HG03565 (cell line): ENCODE data around the gene SNRNP70.

ENCODE experiments used
- ATAC-seq: cut with Tn5 transposase; IDR thresholded peaks from one replicate; pipeline ENCODE4 v1.9.1; 2021; ENCODE audit warnings: mild to moderate bottlenecking, moderate library complexity; ENCODE audit not compliant: unreplicated experiment

The SNRNP70 gene

GRCh38 chr19:49097453-49098288 is 12.4 kb downstream of the SNRNP70 start:
- ATAC-seq: no peak

DNA sequence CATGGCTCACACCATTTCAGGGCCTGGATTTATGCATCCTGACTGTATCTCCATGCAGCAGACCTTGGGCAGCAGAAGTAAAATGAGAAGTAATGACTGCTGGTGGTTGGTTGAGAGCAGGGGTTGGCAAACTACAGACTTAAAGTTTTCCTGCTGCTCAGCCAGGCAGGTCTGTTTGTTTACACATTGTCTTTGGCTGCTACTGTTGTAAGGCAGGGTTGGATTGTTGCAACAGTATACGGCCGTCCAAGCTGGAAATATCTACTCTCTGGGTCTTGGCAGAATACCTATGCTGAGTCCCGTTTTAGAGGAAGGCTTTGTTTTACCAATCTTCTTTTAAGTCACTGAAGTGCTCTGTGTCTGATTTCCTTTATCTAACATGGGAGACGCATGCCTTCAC is 13.5 kb downstream of the SNRNP70 start:
- no peak for ATAC-seq

- no peak for ATAC-seq
These were observed 15.9 kb downstream of the SNRNP70 start for GRCh38 chr19:49101160-49101559.

DNA sequence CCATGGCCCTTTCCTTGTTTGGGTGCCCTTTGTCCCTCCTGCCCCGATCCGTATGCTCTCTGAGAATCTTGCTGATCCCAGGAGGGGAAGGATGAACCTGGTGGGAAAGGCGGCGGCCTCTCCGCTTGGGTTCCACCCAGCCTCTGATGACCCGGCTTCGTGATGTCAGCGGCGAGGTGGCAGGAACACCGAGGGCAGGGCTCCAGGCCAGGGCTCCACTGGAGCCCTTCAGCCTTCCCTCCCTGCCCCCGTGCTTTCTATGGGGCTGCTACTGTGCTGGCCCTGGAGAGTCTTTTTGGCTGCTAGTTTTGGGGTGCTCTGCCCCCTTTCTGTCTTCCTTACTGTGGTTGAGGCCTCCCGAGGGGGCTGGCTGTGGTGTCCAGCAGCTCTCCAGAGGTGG is 17.1 kb downstream of the SNRNP70 start:
- ATAC-seq: no peak

DNA sequence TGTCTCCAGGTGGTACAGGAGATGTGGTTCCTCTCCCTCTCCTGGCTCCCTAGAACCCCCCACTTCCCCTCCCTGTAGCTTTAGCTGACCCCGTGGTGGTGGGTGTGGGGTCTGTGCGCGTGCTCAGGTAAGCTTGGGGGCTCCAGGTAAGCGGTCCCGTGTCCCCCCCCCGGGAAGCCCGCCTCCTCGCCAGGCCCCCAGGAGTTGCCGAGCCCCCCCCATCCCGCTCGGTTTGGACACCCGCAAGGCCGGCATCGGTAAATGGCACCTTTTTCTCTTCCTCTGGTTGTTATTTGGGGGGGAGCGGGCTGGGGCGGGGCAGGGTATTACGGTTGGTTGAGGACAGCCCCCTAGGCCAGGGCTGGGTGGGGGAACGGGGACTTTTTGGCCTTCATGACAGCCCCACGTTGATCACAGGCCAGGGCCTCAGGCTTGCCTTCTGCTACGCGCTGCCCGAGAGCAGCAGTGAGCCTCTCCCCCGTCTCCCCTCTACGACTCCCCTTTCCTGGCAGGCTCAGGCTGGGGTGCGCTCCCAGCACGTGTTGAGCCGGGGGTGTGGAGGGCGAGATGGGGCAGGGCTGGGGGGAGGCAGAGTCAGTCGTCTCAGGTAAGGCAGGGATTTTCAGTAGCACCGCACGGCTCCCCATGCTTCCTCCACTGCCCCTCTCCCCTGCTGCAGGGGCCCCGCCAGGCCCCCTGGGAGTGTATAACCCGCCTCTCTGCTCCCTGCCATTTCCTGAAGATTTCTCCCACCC is 18.3 kb downstream of the SNRNP70 start:
- no peak for ATAC-seq

DNA sequence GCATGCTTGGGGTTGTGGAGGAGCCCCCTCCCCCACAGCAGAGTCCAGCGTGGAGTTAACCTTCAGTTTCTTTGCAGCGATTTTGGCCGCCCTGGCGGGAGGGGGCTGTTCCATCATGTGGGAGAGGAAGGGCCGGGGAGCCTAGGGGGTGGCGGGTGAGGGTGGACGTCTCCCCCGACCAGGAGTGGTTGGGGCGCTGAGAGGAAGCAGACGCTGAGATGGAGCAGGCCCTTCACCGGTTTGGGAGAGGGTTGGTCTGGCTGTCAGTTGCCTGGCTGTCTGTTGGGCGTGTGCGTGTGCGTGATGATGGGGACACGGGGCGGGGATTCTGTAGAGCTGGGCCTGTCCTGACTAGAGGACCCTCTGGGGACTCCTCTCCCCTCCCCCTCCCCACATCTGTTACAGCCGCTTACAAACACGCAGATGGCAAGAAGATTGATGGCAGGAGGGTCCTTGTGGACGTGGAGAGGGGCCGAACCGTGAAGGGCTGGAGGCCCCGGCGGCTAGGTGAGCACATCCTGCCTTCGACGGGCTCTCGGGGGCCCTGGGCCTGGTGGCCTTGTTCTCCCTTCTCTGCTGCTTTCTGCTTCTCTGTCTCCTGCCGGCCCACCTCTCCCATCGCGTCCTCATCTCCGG is 19.1 kb downstream of the SNRNP70 start:
- ATAC-seq: no peak

DNA sequence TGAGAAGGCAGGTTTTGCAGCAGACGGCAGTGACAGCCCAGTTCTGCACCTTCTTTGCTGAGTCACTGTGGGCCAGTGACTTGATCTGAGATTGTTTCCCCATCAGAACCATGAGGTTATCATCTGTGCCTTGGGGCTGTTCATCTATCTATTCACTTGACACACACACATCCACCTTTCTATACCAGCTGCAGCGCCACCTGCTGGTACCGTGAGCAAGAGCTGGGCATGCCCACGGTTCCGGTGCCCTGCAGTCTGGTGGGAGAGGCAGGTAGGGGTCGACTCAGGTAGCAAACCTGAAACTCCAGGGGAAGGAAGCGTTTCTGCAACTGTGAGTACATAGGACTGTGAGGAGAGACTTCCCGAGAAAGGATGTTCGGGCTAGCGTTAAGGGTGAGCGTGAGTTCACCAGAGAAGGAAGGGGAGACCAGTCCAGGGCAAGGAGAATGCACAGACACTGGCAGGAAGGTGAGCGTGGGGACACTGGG is 21.4 kb downstream of the SNRNP70 start:
- no peak for ATAC-seq

- ATAC-seq: no peak
These were observed 22.6 kb downstream of the SNRNP70 start for GRCh38 chr19:49107625-49108459.

DNA sequence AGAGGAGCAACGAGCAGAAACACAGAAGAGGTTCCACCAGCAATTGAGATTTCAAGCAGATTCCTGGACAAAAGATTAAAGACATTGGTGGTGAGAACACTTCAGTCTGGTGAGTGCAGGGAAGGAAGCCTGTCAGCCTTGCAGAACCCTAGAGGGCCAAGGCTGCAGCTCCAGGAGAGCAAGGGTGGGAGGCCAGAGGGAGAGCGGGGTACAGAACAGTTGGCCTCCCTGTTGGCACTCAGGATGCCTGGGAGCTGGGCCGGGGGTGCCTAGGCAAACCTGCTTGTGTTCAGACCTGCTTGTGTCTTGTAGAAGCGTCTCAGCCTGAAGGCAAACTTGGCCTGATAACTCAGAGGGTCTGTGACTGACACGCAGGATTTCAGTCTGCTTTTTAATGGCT is 23.8 kb downstream of the SNRNP70 start:
- ATAC-seq: no peak

- no peak for ATAC-seq
These were observed 24.4 kb downstream of the SNRNP70 start for GRCh38 chr19:49109569-49110233.

DNA sequence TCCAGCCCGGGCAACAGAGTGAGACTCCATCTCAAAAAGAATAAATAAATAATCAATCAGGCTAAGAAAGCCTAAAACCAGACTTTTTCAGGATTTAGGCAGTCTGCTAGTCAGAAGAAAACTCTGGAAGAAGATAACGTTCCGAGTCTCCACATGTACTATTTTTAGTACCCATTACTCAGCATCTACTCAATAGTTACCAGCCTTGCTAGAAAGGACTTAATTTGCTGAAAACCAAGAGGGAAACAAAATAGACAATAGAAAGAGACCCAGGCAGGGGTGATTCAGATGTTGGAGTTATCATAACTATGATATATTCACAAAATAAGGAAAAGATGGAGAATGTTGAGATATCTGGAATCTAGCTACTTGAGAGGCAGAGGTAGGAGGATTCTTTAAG is 25.3 kb downstream of the SNRNP70 start:
- ATAC-seq: no peak

DNA sequence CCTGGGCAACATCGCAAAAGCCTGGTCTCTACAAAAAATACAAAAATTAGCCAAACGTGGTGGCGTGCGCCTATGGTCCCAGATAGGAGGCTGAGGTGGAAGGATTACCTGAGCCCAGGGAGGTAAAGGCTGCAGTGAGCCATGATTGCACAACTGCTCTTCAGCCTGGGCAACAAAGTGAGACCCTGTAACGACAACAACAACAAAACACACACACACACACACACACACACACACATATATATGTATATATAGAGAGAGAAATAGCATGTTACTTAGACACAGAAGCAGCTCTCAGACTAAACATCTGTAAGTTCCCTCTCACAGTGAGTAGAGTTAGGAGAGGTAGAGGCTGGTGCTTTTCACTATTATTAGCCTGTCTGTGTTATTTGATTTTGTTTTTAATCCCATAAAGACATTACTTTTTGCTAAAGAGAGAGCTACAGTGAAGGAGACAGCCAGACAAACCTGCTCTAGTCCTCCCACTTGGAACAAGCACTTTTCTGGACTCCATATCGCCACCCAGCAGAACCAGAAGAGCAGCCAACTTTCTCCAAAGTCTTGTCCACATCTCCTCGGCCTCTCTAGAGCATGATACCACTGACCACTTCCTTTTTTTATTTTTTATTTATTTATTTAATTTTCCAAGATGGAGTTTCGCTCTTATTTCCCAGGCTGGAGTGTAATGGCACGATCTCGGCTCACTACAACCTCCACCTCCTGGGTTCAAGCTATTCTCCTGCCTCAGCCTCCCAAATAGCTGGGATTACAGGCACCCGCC is 26.2 kb downstream of the SNRNP70 start:
- no peak for ATAC-seq

DNA sequence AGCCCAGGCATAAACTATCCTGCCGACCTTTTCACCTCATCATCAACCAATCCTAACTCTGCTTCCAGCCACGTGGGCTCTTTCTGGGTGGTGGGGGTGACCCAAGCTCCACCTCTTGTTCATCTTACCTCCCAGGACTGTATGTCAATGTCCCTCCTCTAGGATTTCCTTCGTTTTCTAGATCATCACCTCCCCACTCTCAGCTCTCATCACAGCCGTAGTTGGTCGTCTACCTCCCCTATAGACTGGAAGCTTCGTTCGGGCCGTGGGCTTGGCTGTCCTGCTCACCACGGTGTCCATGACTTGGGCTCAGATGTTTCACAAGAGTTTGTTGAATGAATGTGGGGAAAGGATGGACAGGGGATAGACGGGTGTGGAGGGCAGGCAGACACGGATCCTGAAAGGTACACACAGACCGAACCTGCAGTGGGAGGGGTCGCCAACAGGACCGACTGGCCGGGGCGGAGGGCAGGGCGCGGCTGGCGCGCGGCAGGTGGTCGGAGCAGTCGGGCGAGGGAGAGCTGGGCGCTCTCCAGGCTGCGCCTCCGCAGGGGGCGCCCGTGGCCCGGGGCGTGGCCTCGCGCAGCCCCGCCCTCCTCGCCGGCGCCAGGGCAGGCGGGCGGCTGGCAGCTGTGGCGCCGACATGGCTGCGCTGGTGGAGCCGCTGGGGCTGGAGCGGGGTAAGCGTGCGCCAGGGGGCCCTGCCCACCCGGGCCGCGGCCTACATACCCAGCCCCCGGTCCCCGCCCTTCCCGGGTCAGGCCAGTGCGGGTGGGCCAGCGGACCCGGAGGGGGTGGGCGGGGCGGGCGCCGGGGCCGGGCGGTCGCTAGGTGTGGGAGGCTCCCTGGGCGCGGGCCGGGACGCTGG is 28.7 kb downstream of the SNRNP70 start, which contains the start of gene LIN7B:
TSS of gene LIN7B (plus strand) at position 609 of the 868 bp plus-strand sequence. CDS start at position 644, 35 bp downstream.
- ATAC-seq: peak; percentile 34

- ATAC-seq: no peak
These were observed 29.5 kb downstream of the SNRNP70 start for GRCh38 chr19:49114630-49115363.

GRCh38 chr19:49116544-49116943 is 31.3 kb downstream of the SNRNP70 start:
- no peak for ATAC-seq

GRCh38 chr19:49117677-49118564 is 32.7 kb downstream of the SNRNP70 start:
- no peak for ATAC-seq
